HFFc6 (cell line): ENCODE data around the gene VSNL1. TPM values are rescaled to one million over a fixed set of nuclear protein-coding genes. Genes with fewer than 3 reads are reported as not detected.

Experiments
- DNase-seq: peaks from one replicate; pipeline ENCODE4 v3.0.0-alpha.2; 2018
- H3K27ac Mint-ChIP-seq: 2 replicates; pipeline ENCODE4 v1.8.0; 2020; ENCODE audit warnings: mild to moderate bottlenecking, mixed read lengths
- H3K27me3 Mint-ChIP-seq: 2 replicates; pipeline ENCODE4 v1.8.0; 2021; ENCODE audit warnings: mild to moderate bottlenecking, moderate library complexity, mixed read lengths; ENCODE audit not compliant: insufficient read depth
- H3K36me3 Mint-ChIP-seq: 2 replicates; pipeline ENCODE4 v1.8.0; 2021; ENCODE audit warnings: low read depth, mixed read lengths
- H3K4me1 Mint-ChIP-seq: 2 replicates; pipeline ENCODE4 v1.8.0; 2020; ENCODE audit warnings: low read depth, mixed read lengths
- H3K4me3 Mint-ChIP-seq: 2 replicates; pipeline ENCODE4 v1.8.0; 2020; ENCODE audit warnings: mild to moderate bottlenecking, moderate library complexity, mixed read lengths
- H3K9me3 Mint-ChIP-seq: 2 replicates; pipeline ENCODE4 v1.8.0; 2020; ENCODE audit warnings: mild to moderate bottlenecking, mixed read lengths
- CTCF ChIP-seq: fragments of 200-600 bp; sonication (generic); IDR thresholded peaks from 2 replicates; pipeline ENCODE4 v1.5.0; 2021; ENCODE audit warnings: antibody characterized with exemption, mild to moderate bottlenecking
- total RNA-seq, 6 experiments: library from RNA; stranded (reverse); fragmentation: NEBNext Ultra II Directional; extraction: Animal tissue kit (Norgen Biotek cat#: 25700); gene quantifications; 2 replicates in 1 of 6; 3 replicates in 5 of 6; pipeline ENCODE4 v1.2.3, GENCODE V29; 2021

Gene VSNL1
- total RNA-seq, 6 experiments from 2014 or later, result not detected

- Mint-ChIP-seq H3K27ac (no peak overlapping the region), H3K9me3 (no peaks in the 10 kb centered on the region), H3K4me1 (no peaks in the 10 kb centered on the region), H3K36me3 (peaks cover 36% of the 10 kb centered on the region), H3K4me3 (no peak overlapping the region), H3K27me3 (no peaks in the 10 kb centered on the region)
- no peak for DNase-seq
- no peak for TF ChIP-seq CTCF
Measured at GRCh38 chr2:17689010-17689409, 148.5 kb downstream of the VSNL1 start.

- DNase-seq, result no peak
- peaks cover 38% of the 10 kb centered on the region for H3K36me3 Mint-ChIP-seq
- H3K9me3 Mint-ChIP-seq, result no peaks in the 10 kb centered on the region
- TF ChIP-seq CTCF, result no peak
- H3K4me3 Mint-ChIP-seq, result no peak overlapping the region
- no peak overlapping the region for H3K27ac Mint-ChIP-seq
- H3K4me1 Mint-ChIP-seq, result no peaks in the 10 kb centered on the region
- no peaks in the 10 kb centered on the region for H3K27me3 Mint-ChIP-seq
Measured at GRCh38 chr2:17690776-17691175, 150.3 kb downstream of the VSNL1 start.

Other genes starting within 250 kb of the VSNL1 start
- gene RAD51AP2, start 22.3 kb upstream of the VSNL1 start, total RNA-seq, result not detected
- 10 to 100 TPM; 13.4 to 17.6 (median 16.6) TPM for gene SMC6, start 213.1 kb downstream of the VSNL1 start, total RNA-seq
- 10 to 100 TPM in 5 of 6 experiments, 1 to 10 TPM in 1; 9.8 to 16.5 (median 13.1) TPM for gene GEN1, start 213.4 kb downstream of the VSNL1 start, total RNA-seq